NCI-H82 (cell line): ENCODE measurements around the gene MORC4.

Experiments used
- DNase-seq: peaks from one replicate; lab custom pipeline; 2025; lab: John Stamatoyannopoulos, UW

MORC4 gene

GRCh38 chrX:106906361-106906760 lies 93.7 kb downstream of the MORC4 start:
- DNase-seq, result no peak

- no peak for DNase-seq
These were observed 94.8 kb downstream of the MORC4 start for GRCh38 chrX:106905064-106905708.

- no peak for DNase-seq
These were observed 96.0 kb downstream of the MORC4 start for GRCh38 chrX:106903856-106904528.

- peak; percentile 44 for DNase-seq
These were observed 96.7 kb downstream of the MORC4 start, which contains the start of gene RIPPLY1 for GRCh38 chrX:106903291-106903824. RIPPLY1 (minus strand) TSS chrX:106903341; CDS start chrX:106903287, 54 bp downstream.

- peak; percentile 68 for DNase-seq
These were observed 97.3 kb downstream of the MORC4 start for GRCh38 chrX:106902684-106903083.

GRCh38 chrX:106901781-106902219 lies 98.2 kb downstream of the MORC4 start:
- no peak for DNase-seq

GRCh38 chrX:106901341-106901740 lies 98.7 kb downstream of the MORC4 start:
- no peak for DNase-seq

- DNase-seq, result no peak
These were observed 100.2 kb downstream of the MORC4 start for GRCh38 chrX:106899841-106900240.

GRCh38 chrX:106899276-106899675 lies 100.7 kb downstream of the MORC4 start:
- DNase-seq, result no peak

GRCh38 chrX:106898462-106898861 lies 101.5 kb downstream of the MORC4 start:
- peak; percentile 61 for DNase-seq

GRCh38 chrX:106897259-106897658 lies 102.8 kb downstream of the MORC4 start:
- peak; percentile 77 for DNase-seq

GRCh38 chrX:106894978-106895452 lies 105.0 kb downstream of the MORC4 start:
- DNase-seq, result peak; percentile 20

GRCh38 chrX:106894392-106894909 lies 105.6 kb downstream of the MORC4 start:
- peak; percentile 80 for DNase-seq

- no peak for DNase-seq
These were observed 108.1 kb downstream of the MORC4 start for GRCh38 chrX:106891762-106892460.
